HepG2 (cell line): ENCODE measurements around the gene FAM120C. TPM values are rescaled to one million over a fixed set of nuclear protein-coding genes. Genes with fewer than 3 reads are reported as not detected.

ENCODE experiments used
- GFI1 ChIP-seq: sonication (generic); formaldehyde crosslinking; IDR thresholded peaks from 2 replicates; pipeline ENCODE4 v1.5.0; 2020; ENCODE audit warnings: missing genetic modification reagents, mild to moderate bottlenecking, borderline replicate concordance
- HDAC2 ChIP-seq: sonication (generic); formaldehyde crosslinking; IDR thresholded peaks from 2 replicates; pipeline ENCODE4 v1.4.0; 2020; ENCODE audit warnings: missing genetic modification reagents
- NR2C2 ChIP-seq: sonication (generic); formaldehyde crosslinking; IDR thresholded peaks from 2 replicates; pipeline ENCODE4 v1.4.0; 2020; ENCODE audit warnings: missing genetic modification reagents, mild to moderate bottlenecking, moderate library complexity, borderline replicate concordance
- PRPF4 ChIP-seq: fragments of 200-400 bp; formaldehyde crosslinking; IDR thresholded peaks from 2 replicates; pipeline ENCODE4 v1.6.1; 2016; ENCODE audit warnings: low read length, low read depth; ENCODE audit not compliant: poor library complexity, severe bottlenecking
- REXO4 ChIP-seq: sonication (generic); formaldehyde crosslinking; IDR thresholded peaks from 2 replicates; pipeline ENCODE4 v1.8.0; 2022; ENCODE audit warnings: missing genetic modification reagents, mild to moderate bottlenecking, borderline replicate concordance
- ZFY ChIP-seq: sonication (generic); formaldehyde crosslinking; IDR thresholded peaks from 2 replicates; pipeline ENCODE4 v1.4.0; 2020; ENCODE audit warnings: missing genetic modification reagents
- ZNF382 ChIP-seq: sonication (generic); formaldehyde crosslinking; IDR thresholded peaks from 2 replicates; pipeline ENCODE4 v1.5.0; 2020; ENCODE audit warnings: missing genetic modification reagents, mild to moderate bottlenecking, borderline replicate concordance
- ZNF619 ChIP-seq: sonication (generic); formaldehyde crosslinking; IDR thresholded peaks from 2 replicates; pipeline ENCODE4 v1.4.0; 2020; ENCODE audit warnings: mild to moderate bottlenecking, missing genetic modification reagents
- ZNF788 ChIP-seq: sonication (generic); formaldehyde crosslinking; IDR thresholded peaks from 2 replicates; pipeline ENCODE4 v1.5.0; 2020; ENCODE audit warnings: mild to moderate bottlenecking, missing genetic modification reagents, borderline replicate concordance
- polyA plus RNA-seq, 8 experiments: library from polyadenylated mRNA; depleted of rRNA in 3 of 8; stranded (reverse) in 7 of 8; unstranded in 1 of 8; fragments of >200 nt; fragmentation: Illumina TruSeq in 4 of 8; extraction: Trizol in 4 of 8; gene quantifications; 2 replicates each; pipeline versions ENCODE4 v1.2.1 to v1.2.3, GENCODE V29; 2011 to 2016; ENCODE audit warnings: low read depth in 4 of 8, missing spikeins in 1 of 8, mixed read lengths in 1 of 8; ENCODE audit not compliant: insufficient read depth in 1 of 8
- total RNA-seq, 5 experiments: library from RNA; depleted of rRNA; stranded (reverse); fragments of >200 nt; fragmentation: Illumina TruSeq; extraction: Trizol; gene quantifications; 2 replicates each; pipeline ENCODE4 v1.2.3, GENCODE V29; 2016; ENCODE audit warnings: low read depth in 1 of 5
- TF ChIP-seq, protein P1 (sequence below): sonication (generic); formaldehyde crosslinking; IDR thresholded peaks from 2 replicates; pipeline ENCODE4 v1.9.0; 2021; ENCODE audit warnings: missing genetic modification reagents, borderline replicate concordance
- TF ChIP-seq, protein P2 (sequence below): IDR thresholded peaks from 2 replicates; pipeline ENCODE4 v1.6.1; 2018; ENCODE audit warnings: missing genetic modification reagents, mild to moderate bottlenecking, missing compliant biosample characterization
- TF ChIP-seq, protein P3 (sequence below): sonication (generic); formaldehyde crosslinking; IDR thresholded peaks from 2 replicates; pipeline ENCODE4 v1.4.0; 2020; ENCODE audit warnings: missing genetic modification reagents
- TF ChIP-seq, protein P4 (sequence below): sonication (generic); formaldehyde crosslinking; IDR thresholded peaks from 2 replicates; pipeline ENCODE4 v1.4.0; 2020; ENCODE audit warnings: missing genetic modification reagents, borderline replicate concordance

FAM120C gene
- total and polyA plus RNA-seq, 2 of the 13 experiments (the other 11 are each of a cell fraction or from before 2014, with no cell fraction given), result 4.6 to 7.4 TPM

DNA sequence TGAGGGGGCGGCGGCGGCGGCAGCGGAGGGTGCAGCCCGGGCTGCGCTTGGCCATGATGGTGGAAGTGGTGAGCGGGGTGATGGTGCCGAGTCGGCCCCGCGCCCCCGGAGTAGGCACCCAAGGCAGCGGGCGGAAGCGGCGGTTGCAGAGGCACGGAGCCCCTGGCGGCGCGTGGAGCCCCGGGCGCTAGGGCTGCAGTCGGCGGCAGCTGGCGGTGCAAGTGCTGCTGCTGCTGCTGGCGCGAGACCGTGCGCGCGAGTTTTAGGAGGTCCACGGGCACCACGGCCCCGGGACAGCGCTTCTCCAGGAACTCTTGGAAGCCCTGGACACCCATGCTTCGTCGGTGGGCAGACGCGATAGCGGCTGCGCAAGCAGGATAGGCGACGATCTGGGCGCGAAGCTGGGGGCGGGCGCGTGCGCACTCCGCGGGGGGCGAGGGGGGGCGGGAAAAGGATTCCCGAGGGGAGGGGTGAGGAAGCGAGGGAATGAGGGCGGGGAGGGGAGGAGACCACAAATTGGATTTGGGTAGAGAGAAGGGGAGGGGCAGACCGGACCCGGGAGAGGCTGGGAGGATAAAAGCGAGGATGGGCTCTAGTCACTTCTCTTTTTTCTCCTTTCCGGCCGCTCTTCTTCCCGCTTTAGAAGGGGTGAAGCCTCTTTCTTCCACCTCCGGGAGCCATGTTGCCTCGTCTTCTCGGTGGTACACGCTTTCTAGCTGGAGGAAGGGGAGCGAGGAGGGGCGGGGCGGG lies at the start of gene FAM120C (continued):
- TF ChIP-seq, protein P1, sequence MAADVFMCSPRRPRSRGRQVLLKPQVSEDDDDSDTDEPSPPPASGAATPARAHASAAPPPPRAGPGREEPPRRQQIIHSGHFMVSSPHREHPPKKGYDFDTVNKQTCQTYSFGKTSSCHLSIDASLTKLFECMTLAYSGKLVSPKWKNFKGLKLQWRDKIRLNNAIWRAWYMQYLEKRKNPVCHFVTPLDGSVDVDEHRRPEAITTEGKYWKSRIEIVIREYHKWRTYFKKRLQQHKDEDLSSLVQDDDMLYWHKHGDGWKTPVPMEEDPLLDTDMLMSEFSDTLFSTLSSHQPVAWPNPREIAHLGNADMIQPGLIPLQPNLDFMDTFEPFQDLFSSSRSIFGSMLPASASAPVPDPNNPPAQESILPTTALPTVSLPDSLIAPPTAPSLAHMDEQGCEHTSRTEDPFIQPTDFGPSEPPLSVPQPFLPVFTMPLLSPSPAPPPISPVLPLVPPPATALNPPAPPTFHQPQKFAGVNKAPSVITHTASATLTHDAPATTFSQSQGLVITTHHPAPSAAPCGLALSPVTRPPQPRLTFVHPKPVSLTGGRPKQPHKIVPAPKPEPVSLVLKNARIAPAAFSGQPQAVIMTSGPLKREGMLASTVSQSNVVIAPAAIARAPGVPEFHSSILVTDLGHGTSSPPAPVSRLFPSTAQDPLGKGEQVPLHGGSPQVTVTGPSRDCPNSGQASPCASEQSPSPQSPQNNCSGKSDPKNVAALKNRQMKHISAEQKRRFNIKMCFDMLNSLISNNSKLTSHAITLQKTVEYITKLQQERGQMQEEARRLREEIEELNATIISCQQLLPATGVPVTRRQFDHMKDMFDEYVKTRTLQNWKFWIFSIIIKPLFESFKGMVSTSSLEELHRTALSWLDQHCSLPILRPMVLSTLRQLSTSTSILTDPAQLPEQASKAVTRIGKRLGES, result no peak
- TF ChIP-seq HDAC2 (no peak), ZNF382 (CRISPR knock-in tag) (no peak), ZNF619 (CRISPR knock-in tag) (no peak), REXO4 (CRISPR knock-in tag) (no peak), ZFY (CRISPR knock-in tag) (peak; percentile 10; the same call in 1 of the 2 replicates), NR2C2 (CRISPR knock-in tag) (no peak), PRPF4 (no peak), GFI1 (CRISPR knock-in tag) (no peak), ZNF788 (CRISPR knock-in tag) (no peak)
- TF ChIP-seq, protein P2, sequence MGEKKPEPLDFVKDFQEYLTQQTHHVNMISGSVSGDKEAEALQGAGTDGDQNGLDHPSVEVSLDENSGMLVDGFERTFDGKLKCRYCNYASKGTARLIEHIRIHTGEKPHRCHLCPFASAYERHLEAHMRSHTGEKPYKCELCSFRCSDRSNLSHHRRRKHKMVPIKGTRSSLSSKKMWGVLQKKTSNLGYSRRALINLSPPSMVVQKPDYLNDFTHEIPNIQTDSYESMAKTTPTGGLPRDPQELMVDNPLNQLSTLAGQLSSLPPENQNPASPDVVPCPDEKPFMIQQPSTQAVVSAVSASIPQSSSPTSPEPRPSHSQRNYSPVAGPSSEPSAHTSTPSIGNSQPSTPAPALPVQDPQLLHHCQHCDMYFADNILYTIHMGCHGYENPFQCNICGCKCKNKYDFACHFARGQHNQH (CRISPR knock-in tag), result no peak
- TF ChIP-seq, protein P3, sequence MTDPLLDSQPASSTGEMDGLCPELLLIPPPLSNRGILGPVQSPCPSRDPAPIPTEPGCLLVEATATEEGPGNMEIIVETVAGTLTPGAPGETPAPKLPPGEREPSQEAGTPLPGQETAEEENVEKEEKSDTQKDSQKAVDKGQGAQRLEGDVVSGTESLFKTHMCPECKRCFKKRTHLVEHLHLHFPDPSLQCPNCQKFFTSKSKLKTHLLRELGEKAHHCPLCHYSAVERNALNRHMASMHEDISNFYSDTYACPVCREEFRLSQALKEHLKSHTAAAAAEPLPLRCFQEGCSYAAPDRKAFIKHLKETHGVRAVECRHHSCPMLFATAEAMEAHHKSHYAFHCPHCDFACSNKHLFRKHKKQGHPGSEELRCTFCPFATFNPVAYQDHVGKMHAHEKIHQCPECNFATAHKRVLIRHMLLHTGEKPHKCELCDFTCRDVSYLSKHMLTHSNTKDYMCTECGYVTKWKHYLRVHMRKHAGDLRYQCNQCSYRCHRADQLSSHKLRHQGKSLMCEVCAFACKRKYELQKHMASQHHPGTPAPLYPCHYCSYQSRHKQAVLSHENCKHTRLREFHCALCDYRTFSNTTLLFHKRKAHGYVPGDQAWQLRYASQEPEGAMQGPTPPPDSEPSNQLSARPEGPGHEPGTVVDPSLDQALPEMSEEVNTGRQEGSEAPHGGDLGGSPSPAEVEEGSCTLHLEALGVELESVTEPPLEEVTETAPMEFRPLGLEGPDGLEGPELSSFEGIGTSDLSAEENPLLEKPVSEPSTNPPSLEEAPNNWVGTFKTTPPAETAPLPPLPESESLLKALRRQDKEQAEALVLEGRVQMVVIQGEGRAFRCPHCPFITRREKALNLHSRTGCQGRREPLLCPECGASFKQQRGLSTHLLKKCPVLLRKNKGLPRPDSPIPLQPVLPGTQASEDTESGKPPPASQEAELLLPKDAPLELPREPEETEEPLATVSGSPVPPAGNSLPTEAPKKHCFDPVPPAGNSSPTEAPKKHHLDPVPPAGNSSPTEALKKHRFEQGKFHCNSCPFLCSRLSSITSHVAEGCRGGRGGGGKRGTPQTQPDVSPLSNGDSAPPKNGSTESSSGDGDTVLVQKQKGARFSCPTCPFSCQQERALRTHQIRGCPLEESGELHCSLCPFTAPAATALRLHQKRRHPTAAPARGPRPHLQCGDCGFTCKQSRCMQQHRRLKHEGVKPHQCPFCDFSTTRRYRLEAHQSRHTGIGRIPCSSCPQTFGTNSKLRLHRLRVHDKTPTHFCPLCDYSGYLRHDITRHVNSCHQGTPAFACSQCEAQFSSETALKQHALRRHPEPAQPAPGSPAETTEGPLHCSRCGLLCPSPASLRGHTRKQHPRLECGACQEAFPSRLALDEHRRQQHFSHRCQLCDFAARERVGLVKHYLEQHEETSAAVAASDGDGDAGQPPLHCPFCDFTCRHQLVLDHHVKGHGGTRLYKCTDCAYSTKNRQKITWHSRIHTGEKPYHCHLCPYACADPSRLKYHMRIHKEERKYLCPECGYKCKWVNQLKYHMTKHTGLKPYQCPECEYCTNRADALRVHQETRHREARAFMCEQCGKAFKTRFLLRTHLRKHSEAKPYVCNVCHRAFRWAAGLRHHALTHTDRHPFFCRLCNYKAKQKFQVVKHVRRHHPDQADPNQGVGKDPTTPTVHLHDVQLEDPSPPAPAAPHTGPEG (CRISPR knock-in tag), result no peak
- TF ChIP-seq, protein P4, sequence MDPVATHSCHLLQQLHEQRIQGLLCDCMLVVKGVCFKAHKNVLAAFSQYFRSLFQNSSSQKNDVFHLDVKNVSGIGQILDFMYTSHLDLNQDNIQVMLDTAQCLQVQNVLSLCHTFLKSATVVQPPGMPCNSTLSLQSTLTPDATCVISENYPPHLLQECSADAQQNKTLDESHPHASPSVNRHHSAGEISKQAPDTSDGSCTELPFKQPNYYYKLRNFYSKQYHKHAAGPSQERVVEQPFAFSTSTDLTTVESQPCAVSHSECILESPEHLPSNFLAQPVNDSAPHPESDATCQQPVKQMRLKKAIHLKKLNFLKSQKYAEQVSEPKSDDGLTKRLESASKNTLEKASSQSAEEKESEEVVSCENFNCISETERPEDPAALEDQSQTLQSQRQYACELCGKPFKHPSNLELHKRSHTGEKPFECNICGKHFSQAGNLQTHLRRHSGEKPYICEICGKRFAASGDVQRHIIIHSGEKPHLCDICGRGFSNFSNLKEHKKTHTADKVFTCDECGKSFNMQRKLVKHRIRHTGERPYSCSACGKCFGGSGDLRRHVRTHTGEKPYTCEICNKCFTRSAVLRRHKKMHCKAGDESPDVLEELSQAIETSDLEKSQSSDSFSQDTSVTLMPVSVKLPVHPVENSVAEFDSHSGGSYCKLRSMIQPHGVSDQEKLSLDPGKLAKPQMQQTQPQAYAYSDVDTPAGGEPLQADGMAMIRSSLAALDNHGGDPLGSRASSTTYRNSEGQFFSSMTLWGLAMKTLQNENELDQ (CRISPR knock-in tag), result no peak
